ENCODE results near the gene MEN1.

MEN1 gene

DNA sequence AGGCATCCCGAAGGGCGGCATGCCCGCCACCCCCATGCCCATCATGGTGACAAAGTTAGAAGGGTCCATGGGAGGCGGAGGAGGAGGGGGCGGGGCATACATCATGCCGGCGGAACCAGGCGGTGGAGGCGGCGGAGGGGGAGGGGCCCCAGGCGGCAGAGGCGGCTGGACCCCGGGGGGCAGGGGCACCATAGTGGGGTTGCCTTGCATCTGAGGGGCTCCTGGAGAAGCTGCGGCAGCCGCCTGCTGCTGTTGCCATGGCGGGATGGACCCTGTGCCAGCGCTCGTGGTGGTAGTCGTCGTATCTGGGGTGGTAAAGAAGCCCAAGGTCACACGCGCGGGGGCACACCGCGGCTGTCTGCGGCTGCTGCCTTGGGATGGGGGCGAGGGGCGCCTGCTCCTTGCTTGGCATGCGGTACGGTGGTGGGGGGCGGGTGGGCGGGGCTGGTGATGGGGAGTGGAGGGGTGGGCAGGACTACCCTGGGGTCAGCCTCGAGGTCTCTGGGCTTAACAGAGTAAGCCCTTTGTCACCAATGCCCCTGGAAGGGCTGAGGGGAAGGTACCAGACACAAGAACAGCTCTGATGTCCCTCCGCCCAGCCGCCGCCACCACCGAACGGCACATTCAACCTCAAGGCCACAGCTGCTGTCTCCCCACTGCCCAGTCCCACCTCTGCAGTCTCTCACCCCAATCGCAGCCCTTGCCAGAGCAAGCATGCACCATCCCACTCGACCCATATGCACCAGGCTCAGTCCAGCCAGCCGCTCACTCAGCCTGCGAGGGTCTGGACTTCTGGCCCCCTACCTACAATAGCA is 44.3 kb downstream of the MEN1 start:
- FAIRE-seq, result no peak
- no peak for DNase-seq (ENCODE audit: extremely low spot score, insufficient read length, low read depth)

DNA sequence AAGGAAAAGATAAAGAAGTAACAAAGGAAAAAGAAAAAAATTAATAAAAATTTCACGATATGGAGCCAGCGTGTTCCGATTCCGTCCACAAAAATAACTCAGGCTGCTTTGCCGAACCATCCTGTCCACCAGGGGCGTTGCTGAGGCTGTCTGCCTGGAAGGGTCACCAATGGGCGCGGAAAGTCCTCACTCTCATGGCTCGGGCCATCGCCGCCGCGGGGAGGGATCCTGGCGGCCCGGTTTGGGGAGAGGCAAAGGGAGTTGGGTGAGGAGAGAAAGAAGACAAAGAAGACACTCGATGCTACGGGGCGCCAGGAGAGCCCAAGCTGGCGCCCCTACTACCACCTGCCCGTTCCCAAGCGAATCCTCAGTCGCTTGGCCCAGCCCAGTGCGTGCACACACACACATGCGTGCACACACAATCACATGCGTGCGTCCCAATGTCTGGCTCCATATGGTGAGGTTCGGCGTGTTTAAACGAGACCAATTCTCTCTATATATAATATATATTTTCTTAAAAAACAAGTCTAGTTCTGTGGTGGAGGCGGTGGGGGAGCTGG is 45.0 kb downstream of the MEN1 start:
- no peak for FAIRE-seq
- DNase-seq (ENCODE audit: extremely low spot score, insufficient read length, low read depth), result no peak

- FAIRE-seq, result no peak
These were observed 45.6 kb downstream of the MEN1 start for GRCh38 chr11:64764753-64765152.

DNA sequence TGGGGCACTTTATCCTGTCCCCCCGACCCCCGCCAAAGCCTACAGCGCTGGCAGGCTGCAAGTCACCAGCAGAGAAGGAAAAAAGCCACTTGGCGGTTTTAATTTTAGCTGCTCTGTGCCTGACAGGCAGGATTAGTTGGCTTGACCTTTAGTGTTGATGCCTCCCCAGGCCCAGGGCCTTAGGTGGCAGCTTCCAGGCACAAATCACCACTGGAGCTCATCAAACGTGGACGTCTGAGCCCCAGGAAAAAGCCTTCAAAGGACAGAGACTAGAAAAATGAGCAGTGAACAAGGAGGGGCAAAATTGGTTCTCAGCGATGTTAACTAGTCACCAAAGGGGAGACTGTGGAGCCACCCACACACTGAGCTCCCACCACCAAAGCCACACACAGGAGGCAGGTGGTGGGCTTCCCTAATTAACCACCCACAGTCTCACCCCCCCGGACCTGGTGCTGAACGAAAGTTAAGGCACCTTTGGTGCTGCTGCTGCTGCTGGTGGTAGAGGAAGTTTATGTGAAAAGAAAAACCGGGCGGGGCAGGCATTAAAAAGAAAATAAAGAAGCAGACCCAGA is 46.2 kb downstream of the MEN1 start:
- DNase-seq (ENCODE audit: extremely low spot score, insufficient read length, low read depth), result no peak
- no peak for FAIRE-seq

More at GRCh38 chr11:64764753-64765152, 45.6 kb downstream of the MEN1 start:
- DNase-seq (ENCODE audit: extremely low spot score, insufficient read length, low read depth), result no peak

GRCh38 chr11:64763526-64764039 is 46.8 kb downstream of the MEN1 start:
- DNase-seq (ENCODE audit: extremely low spot score, insufficient read length, low read depth) (no peak), FAIRE-seq (no peak)

DNA sequence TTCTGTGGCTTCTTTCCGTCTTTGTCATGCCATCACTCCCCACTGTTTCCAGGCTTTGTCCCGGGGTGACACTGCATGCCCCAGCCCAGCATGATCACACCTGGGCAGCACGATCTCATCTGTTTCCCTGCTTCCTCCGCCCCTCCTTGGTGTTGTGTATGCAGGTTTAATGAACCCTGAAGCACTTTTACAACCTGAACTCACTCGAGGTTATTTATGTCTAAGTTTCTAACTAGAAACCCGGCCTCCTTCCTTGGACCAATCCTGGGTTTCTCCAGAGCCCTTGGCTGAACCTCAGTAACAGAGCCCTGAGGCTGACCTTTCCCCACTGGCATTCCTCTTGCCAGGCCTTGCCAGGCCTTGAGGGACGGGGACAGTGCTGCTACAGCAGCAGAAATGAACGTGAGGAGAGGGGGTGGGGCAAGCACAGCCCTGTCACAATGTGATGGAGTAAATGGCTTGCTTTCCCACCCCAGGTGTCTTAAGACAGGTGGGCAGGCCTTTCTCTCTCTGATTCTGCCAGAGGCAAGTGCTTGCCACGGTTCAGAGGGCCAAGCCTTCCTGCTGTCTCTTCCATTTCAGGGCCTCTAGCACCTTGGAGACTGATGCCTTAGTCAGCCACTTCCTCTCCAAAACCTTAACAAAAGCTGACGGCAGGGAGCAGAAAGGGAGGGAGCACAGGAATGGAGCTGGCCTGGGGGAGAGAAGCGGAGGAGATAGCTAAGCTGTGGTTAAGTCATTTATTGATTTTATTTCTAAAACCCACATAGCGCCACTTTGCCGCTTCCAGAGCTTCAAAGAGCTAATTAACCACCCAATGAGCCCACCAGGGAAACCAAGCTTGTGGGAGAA is 47.5 kb downstream of the MEN1 start:
- FAIRE-seq (no peak), DNase-seq (ENCODE audit: extremely low spot score, insufficient read length, low read depth) (no peak)

DNA sequence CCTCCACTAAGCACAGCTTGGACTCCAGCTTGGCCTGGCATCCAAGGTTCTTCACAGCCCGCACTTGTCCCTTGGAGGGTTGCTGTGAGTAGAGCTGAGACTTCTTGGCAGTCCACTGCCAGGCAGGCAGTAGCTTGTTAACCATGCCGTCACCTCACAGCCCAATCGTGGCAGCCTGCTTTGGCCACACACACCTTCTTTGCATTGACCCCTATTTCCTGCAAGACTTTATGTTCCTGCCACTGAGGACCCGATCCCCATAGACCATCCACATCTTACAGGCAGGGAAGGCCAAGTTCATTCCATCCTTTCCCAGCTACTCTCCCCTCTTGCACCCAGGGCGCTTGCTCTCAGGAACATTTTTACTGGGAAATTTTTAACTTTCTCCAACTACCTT is 48.1 kb downstream of the MEN1 start:
- FAIRE-seq, result no peak
- no peak for DNase-seq (ENCODE audit: extremely low spot score, insufficient read length, low read depth)

GRCh38 chr11:64760759-64761420 is 49.5 kb downstream of the MEN1 start:
- FAIRE-seq (no peak), DNase-seq (ENCODE audit: extremely low spot score, insufficient read length, low read depth) (no peak)

DNA sequence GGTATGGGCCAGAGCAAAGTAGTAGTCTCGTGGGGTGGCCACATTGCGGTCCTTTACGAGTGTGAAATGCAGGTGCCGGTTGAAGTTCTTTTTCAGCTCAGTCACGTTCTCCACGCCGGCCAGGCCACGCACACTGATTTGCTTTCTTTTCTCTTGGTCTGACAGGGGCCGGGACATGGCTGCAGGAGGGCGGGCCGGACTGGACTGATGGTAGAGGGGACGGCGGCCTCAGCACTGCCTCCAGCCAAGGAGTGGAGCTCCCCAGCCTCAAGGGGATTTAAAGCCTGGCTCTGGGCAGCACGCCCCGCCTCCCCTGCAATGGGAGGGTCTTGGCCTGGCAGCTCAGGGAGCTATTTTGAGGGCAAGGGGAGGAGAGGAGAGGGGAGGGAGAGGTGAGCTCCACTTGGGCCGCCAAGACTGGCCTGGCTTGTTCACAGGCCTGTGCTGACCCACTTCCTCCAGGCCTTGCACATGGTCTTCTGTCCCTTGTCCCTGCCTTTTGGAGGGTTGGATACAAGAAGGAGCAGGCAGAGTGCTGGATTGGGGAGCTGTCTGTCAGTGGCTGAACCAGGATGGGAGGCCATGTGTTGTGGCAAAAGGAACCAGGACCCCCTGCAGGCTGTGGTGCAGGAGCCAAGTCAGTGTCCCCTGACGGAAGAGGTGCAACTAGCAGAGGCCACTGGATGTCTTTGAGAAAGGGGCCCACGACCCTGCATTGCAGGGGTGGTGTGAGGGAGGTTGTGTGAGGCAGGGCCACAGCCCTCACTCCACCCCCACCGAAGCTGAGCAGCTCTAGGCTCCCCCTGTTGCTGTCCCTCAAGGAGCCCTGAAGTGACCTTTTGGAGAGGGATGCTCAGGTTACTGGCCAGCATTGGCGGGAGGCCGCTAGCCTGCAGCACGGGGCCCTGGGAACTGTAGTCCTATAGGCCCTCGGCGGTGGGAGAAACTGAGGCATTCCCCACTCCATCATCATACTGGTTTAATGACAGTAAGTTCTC is 50.3 kb downstream of the MEN1 start, which contains the start of gene PYGM:
TSS of gene PYGM (minus strand) at position 253 of the 998 bp plus-strand sequence. CDS start at position 177, 76 bp downstream.
- FAIRE-seq (no peak), DNase-seq (ENCODE audit: extremely low spot score, insufficient read length, low read depth) (no peak)

DNA sequence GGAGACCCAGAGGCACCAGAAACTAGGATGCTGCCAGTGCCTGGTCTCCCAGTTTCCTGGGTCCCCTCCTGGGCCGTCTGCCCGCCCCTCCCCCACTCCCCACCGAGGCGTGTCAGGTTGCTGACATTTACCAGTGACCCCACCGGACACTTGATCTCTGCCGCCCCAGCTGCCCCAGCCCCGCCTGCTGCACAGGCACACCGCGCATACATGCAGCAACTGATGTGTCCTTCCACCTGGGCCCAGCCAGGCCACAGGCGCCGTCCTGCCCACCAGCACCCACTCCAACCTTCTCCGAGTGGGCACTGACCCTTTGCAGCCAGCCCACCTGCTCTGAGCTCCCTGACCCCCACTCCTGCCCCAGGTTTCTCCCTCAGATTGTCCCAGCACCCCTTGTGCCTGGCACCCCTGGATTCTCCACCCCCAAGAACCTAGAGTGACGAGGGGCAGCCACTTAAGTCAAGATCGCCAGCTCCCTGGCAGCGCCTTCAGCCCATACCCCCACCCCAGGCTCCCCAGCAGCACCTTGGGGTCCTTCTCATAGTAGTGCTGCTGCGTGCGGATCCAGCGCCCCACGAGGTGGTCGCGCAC is 51.1 kb downstream of the MEN1 start:
- no peak for DNase-seq (ENCODE audit: extremely low spot score, insufficient read length, low read depth)
- no peak for FAIRE-seq

GRCh38 chr11:64758330-64759079 is 51.8 kb downstream of the MEN1 start:
- FAIRE-seq (no peak), DNase-seq (ENCODE audit: extremely low spot score, insufficient read length, low read depth) (no peak)

DNA sequence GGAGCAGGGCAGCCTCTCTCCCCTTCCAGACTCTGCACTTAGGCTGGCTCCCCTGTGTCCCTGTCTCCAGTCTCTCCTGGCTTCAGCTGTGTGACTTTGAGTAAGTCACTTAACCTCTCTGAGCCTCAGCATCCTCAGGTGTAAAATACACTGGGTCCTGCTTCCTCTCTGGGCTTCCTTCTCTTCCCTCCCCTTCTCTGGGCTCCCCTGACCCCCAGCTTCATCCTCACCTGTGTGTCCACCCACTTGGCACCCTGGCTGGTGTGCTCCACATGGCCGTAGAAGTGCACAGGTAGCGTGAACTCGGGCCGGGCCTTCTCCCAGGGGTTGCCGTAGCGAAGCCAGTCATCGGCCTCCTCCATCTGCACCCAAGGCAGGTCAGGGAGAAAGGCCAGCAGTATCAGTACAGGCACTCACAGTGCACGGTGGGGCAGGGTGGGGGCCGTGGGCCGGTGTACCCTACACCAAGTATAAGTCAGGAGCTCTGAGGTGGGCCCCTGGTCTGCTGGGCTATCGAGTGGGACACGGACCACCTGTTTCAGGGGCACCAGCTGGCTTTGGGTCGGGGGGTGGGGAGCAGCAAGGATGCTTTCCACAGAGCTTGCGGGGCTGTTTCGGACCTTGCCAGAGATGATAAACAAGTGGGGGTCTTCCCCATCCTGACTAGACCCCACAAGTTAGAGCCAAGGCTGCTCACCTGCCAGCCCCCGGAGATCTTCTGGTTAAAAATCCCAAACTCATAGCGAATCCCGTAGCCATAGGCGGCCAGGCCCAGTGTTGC is 52.6 kb downstream of the MEN1 start:
- FAIRE-seq, result no peak
- DNase-seq (ENCODE audit: extremely low spot score, insufficient read length, low read depth), result no peak

DNA sequence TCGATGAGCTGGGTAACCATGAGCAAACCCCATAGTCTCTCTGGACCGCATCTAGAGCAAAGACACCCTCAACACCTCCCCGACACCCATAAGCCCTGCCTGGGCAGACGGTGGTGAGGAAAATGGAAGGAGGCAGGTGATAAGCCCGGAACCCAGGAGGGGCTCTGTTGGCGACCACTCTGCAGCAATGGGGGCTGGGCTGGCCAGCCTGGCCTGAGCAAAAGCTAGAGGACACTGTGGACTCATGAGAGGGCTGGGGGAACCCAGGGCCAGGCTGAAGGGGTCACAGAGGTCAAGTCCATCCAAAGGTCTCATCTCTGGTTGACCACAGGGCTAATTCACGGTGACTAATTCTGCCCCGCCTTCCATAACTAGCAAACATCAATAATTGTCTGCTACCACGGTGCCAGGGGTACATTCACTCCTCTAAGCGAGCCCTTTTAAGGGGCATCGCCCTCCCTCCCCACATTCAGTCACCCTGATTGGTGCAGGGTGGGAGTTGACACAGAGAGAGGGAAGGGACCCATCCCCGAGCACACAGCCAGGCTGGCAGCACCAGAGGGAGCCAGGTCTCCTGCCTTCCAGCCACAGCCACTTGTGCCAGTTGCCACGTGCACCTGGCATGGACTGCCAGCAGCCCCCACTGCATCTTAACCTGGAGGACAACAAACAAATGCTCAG is 54.5 kb downstream of the MEN1 start:
- DNase-seq (ENCODE audit: extremely low spot score, insufficient read length, low read depth) (no peak), FAIRE-seq (no peak)

DNA sequence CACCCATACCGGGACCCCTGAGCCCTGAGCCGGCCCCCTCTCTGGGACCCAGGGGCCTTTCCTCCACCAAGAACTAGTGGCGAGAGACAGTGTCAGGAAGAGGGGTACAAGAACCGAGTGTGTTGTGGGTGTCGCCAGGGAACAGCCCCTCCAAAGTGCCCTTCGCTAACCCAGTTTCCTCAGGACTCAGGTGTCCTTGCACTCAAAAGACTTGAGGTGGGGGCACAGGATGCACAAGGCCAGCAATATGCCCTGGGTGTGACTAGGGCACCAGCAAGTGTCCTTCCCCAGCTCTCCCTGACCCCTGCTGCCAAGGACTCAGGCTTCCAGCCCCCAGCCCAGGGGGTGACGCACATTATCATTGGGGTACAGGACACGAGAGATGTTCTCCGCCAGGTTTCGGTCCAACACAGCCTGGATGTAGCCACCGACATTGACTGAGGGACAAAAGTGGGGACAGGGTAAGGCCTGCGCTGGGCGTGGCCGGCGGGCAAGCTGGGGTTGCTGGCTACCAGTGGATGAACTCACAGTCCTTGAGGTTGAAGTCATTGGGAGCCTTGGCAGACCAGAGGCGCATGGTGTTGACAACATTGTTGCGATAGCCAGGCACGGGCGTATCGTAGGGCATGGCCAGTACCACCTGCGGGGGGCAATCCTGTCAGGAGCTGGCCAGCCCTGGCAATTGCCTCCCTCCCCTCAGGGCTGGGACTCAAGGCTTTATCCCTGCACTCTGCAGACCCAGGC is 55.3 kb downstream of the MEN1 start:
- FAIRE-seq (no peak), DNase-seq (ENCODE audit: extremely low spot score, insufficient read length, low read depth) (no peak)

- DNase-seq (ENCODE audit: extremely low spot score, insufficient read length, low read depth) (no peak), FAIRE-seq (no peak)
These were observed 56.0 kb downstream of the MEN1 start for GRCh38 chr11:64754124-64754918.
